ENCODE data around the gene SLTM. TPM values are rescaled to one million over a fixed set of nuclear protein-coding genes. Genes with fewer than 3 reads are reported as not detected.
"Not testable (repeated sequence)": the region's sequence is repeated elsewhere in the genome, so short reads cannot be mapped to it uniquely, and the experiment has no call there.

Gene SLTM
- total RNA-seq, 1 donor from 2014 or later = 93.0 TPM

DNA sequence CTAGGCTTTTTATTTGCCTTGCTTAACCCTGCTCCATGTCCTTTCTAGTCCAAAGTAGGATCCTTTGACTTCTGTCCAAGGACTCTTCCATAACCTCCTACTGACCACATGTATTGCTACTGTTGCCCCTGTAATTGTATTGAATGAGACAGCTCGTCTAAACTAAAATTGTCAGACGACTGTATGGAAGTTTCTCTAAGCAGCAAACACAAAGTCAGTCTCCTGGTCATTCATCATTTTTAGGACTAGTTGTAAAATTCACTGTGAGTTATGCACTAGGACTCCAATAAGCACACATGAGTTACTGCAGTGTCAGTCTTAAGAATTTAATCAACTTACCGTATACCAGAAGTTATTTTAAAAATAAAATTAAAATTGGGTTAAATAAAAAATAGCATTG lies 32.8 kb downstream of the SLTM start:
- H3K36me3 ChIP-seq = peaks cover 75% of the 10 kb centered on the region

DNA sequence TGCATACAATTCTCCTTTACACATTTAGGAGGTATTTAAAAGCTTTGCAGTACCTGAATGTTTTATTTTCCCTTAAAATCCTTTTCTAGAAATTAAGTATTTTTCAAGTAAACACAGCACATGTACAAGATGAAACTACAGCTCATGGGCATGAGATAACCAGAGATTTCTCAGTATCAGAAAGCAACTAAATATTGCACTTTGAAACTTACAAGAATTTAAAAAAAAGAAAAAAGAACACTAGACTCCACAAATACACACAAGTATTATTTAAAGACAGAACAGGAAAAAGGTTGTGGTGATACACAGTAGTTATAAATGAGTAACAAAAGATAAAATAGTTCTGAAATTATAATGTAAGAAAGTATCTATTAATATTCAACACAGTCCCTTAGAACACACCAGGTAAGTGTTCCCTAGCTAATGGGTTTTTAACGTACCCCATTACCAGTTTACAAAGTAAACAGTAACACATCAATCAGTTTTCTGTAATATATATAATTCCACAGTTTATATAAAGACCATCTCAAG lies 35.3 kb downstream of the SLTM start:
- H3K36me3 ChIP-seq = peaks cover 81% of the 10 kb centered on the region

More for the DNA sequence above, 32.8 kb downstream of the SLTM start:
- intact Hi-C loops (cut with DNase I) = no loop called here
- Histone ChIP-seq H3K27me3 (ENCODE audit: low read depth) (no peaks in the 10 kb centered on the region), H3K9me3 (no peaks in the 10 kb centered on the region), H3K27ac (no peak overlapping the region), H3K4me1 (no peaks in the 10 kb centered on the region), H3K4me3 (no peak overlapping the region)
- DNase-seq (no peak), ATAC-seq (no peak)
- no peak for TF ChIP-seq CTCF (IDR thresholded peaks at IDR 0.05)

DNA sequence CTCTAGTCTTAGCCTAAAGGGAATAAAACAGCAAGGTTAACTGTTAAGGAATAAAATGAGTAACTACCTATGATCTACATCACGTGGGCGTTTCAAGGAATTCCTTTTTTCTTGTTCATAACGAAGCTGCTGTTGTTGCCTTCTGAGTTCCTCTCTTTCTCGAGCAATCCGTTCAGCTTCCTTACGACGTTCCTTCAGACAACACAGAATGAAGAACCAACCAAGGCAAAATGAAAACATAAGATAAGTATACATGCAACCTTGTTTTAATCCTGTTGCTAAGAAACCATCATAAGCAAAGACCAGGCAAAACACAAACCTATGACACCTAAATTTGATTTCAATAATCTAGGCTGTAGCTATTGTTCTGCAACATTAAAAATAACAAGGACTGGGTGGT lies 44.1 kb downstream of the SLTM start:
- H3K4me3 ChIP-seq = no peak overlapping the region
- intact Hi-C loops (cut with DNase I) = no loop called here
- H3K9me3 ChIP-seq = no peaks in the 10 kb centered on the region
- peaks cover 99% of the 10 kb centered on the region for H3K36me3 ChIP-seq
- TF ChIP-seq CTCF (IDR thresholded peaks at IDR 0.05) = no peak
- no peak overlapping the region for H3K27ac ChIP-seq
- no peaks in the 10 kb centered on the region for H3K27me3 ChIP-seq (ENCODE audit: low read depth)
- ATAC-seq = no peak
- H3K4me1 ChIP-seq = no peaks in the 10 kb centered on the region
- DNase-seq = no peak

More for the DNA sequence above, 35.3 kb downstream of the SLTM start:
- Histone ChIP-seq H3K27ac (no peak overlapping the region), H3K9me3 (no peaks in the 10 kb centered on the region), H3K4me3 (no peak overlapping the region), H3K27me3 (ENCODE audit: low read depth) (no peaks in the 10 kb centered on the region), H3K4me1 (no peaks in the 10 kb centered on the region)
- DNase-seq (no peak), ATAC-seq (no peak)
- intact Hi-C loops (cut with DNase I) = no loop called here
- TF ChIP-seq CTCF (IDR thresholded peaks at IDR 0.05) = no peak

DNA sequence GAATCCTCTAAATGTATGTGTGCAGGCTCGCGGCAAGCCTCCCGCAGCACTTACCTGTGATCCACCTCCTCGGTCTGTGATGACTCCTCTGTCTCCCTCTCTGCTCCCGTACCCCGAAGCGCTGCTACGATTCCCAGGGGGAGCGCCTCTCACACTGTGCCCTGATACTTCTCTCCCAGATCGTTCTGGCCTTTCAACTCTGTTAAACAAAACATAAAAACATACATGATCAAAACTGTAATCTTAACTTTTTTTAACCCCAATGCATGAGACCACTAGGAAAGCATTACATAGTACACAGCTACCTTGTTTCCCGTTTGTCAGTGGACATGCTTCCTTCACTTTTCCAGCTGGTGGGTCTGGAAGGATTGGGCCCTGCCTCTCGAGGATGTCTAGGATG lies 46.6 kb downstream of the SLTM start:
- TF ChIP-seq CTCF (IDR thresholded peaks at IDR 0.05) = no peak
- Histone ChIP-seq H3K27ac (no peak overlapping the region), H3K36me3 (peaks cover 99% of the 10 kb centered on the region), H3K27me3 (ENCODE audit: low read depth) (no peaks in the 10 kb centered on the region), H3K4me1 (no peaks in the 10 kb centered on the region), H3K4me3 (no peak overlapping the region), H3K9me3 (no peaks in the 10 kb centered on the region)
- intact Hi-C loops (cut with DNase I) = no loop called here
- no peak for DNase-seq
- no peak for ATAC-seq

DNA sequence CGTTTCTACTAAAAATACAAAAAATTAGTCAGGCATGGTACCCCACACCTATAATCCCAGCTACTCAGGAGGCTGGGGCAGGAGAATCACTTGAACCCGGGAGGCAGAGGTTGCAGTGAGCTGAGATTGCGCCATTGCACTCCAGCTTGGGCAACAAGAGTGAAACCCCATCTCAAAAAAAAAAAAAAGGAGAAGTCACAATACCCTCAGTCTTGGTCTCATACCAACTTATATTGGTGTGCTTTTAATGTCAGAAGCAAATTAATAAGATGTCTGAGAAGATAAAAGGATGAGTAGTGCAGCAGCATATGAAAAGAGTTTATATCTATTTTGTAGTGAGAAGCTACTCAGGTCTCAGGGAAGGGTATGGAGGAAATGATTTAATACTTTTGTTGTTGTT lies 49.6 kb downstream of the SLTM start:
- H3K9me3 ChIP-seq; DNase-seq; H3K27me3 ChIP-seq (ENCODE audit: low read depth); H3K4me1 ChIP-seq; H3K4me3 ChIP-seq; intact Hi-C loops (cut with DNase I); ATAC-seq; H3K27ac ChIP-seq: not testable (repeated sequence)
- H3K36me3 ChIP-seq = peaks cover 99% of the 10 kb centered on the region

GRCh38 chr15:58882243-58882642 lies 51.2 kb downstream of the SLTM start:
- no peaks in the 10 kb centered on the region for H3K9me3 ChIP-seq
- no peak for TF ChIP-seq CTCF (IDR thresholded peaks at IDR 0.05)
- H3K27ac ChIP-seq = no peak overlapping the region
- no peaks in the 10 kb centered on the region for H3K4me1 ChIP-seq
- peaks cover 99% of the 10 kb centered on the region for H3K36me3 ChIP-seq
- H3K27me3 ChIP-seq (ENCODE audit: low read depth) = no peaks in the 10 kb centered on the region
- DNase-seq (no peak), ATAC-seq (no peak)
- H3K4me3 ChIP-seq = no peak overlapping the region
- intact Hi-C loops (cut with DNase I) = no loop called here
